ENCODE measurements around the gene JAM2.

- peak; percentile 80 for TF ChIP-seq CTCF (IDR thresholded peaks at IDR 0.05)
- TF ChIP-seq TEAD4 (CRISPR knock-in tag; IDR thresholded peaks at IDR 0.05), result no peak
- TF ChIP-seq ESRRA (CRISPR knock-in tag; IDR thresholded peaks at IDR 0.05; ENCODE audit: borderline replicate concordance), result no peak
- no peak for TF ChIP-seq SP1 (CRISPR knock-in tag; conservative IDR thresholded peaks at IDR 0.05)
- no peak for TF ChIP-seq AFF4 (CRISPR knock-in tag; IDR thresholded peaks at IDR 0.05; ENCODE audit: borderline replicate concordance)
- no peak for TF ChIP-seq MLX (CRISPR knock-in tag; IDR thresholded peaks at IDR 0.05)
- TF ChIP-seq ETV6 (CRISPR knock-in tag; IDR thresholded peaks at IDR 0.05), result no peak
- no peak for TF ChIP-seq MYBL2 (CRISPR knock-in tag; IDR thresholded peaks at IDR 0.05)
These were observed 30.9 kb upstream of the JAM2 start for GRCh38 chr21:25608044-25608737.

Measured in WTC11 (cell line).